Left ventricle myocardium inferior (tissue), 1 donor: ENCODE data around the gene SEC63. TPM values are rescaled to one million over a fixed set of nuclear protein-coding genes. Genes with fewer than 3 reads are reported as not detected.
"Not testable (repeated sequence)": the region's sequence is repeated elsewhere in the genome, so short reads cannot be mapped to it uniquely, and the experiment has no call there.

ENCODE experiments used
- DNase-seq: peaks from one replicate; pipeline ENCODE4 v3.0.0-alpha.2; 2020
- H3K27ac ChIP-seq: fragments of 200-600 bp; replicated peaks from 2 replicates; pipeline ENCODE4 v1.8.0; 2021
- H3K27me3 ChIP-seq: fragments of 200-600 bp; 2 replicates; pipeline ENCODE4 v1.8.0; 2021; ENCODE audit warnings: low read depth
- H3K36me3 ChIP-seq: fragments of 200-600 bp; 2 replicates; pipeline ENCODE4 v1.8.0; 2021
- H3K4me1 ChIP-seq: fragments of 200-600 bp; 2 replicates; pipeline ENCODE4 v1.8.0; 2021
- H3K4me3 ChIP-seq: fragments of 200-600 bp; 2 replicates; pipeline ENCODE4 v1.8.0; 2021; ENCODE audit warnings: mild to moderate bottlenecking, moderate library complexity
- H3K9me3 ChIP-seq: fragments of 200-600 bp; replicated peaks from 2 replicates; pipeline ENCODE4 v1.8.0; 2021
- intact Hi-C: fragments of 100-400 bp; cut with micrococcal nuclease; formaldehyde crosslinking; loops from one replicate; pipeline ENCODE4 v1.11.0; 2022
- total RNA-seq: library from RNA; stranded (reverse); fragmentation: NEBNext Ultra II Directional; extraction: Animal tissue kit (Norgen Biotek cat#: 25700); gene quantifications from one replicate; pipeline ENCODE4 v1.2.1, GENCODE V29; 2021
- TF ChIP-seq, protein P1 (sequence below): fragments of 200-600 bp; IDR thresholded peaks from 2 replicates; pipeline ENCODE4 v1.8.0; 2021; ENCODE audit warnings: antibody characterized with exemption, mild to moderate bottlenecking, borderline replicate concordance
- donor health status: DM: no; HTN: yes; CAD: no; lungs with severe emphysema.

SEC63 gene
- total RNA-seq, 1 donor from 2014 or later, result 55.0 TPM

DNA sequence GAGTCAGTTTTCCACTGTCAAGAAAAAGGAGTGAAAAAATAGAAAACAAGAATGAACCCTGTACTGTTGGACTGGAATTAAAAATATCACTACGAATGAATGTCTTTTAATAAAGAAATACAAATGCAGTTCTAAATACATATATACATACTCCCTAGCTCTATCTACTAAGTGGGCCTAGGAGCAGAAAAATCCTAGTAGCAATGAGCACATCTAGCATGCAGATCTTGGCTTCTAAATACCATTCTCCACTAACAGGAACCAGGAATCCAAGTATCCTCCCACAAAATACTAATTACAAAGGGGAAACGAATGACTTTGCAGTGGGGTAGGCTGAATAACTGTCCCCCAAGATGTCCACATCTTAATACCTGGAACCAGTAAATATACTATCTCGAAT lies 25.4 kb downstream of the SEC63 start:
- intact Hi-C loops, result no loop called here
- Histone ChIP-seq H3K27me3 (no peaks in the 10 kb centered on the region), H3K36me3 (peaks cover 7% of the 10 kb centered on the region), H3K4me1 (peaks cover 11% of the 10 kb centered on the region), H3K9me3 (peaks cover 19% of the 10 kb centered on the region), H3K27ac (no peak overlapping the region), H3K4me3 (no peak overlapping the region)
- TF ChIP-seq, protein P1, sequence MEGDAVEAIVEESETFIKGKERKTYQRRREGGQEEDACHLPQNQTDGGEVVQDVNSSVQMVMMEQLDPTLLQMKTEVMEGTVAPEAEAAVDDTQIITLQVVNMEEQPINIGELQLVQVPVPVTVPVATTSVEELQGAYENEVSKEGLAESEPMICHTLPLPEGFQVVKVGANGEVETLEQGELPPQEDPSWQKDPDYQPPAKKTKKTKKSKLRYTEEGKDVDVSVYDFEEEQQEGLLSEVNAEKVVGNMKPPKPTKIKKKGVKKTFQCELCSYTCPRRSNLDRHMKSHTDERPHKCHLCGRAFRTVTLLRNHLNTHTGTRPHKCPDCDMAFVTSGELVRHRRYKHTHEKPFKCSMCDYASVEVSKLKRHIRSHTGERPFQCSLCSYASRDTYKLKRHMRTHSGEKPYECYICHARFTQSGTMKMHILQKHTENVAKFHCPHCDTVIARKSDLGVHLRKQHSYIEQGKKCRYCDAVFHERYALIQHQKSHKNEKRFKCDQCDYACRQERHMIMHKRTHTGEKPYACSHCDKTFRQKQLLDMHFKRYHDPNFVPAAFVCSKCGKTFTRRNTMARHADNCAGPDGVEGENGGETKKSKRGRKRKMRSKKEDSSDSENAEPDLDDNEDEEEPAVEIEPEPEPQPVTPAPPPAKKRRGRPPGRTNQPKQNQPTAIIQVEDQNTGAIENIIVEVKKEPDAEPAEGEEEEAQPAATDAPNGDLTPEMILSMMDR, result no peak
- no peak for DNase-seq

DNA sequence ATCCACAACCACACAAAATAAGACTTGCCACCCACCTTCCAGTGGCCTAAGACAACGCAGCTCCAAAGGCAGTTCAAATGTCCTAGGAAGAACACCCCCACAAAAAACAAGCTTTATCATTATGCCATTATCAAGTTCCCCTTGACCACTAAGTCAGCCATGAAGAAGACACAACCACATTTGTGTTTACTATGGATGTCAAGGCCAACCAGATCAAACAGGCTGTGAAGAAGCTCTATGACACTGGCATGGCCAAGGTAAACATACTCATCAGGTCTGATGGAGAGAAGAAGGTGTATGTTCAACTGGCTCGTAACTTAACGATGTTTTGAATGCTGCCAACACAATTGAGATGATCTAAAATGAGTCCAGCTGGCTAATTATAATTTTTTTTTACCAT lies 26.1 kb downstream of the SEC63 start:
- Histone ChIP-seq H3K27me3 (no peaks in the 10 kb centered on the region), H3K36me3 (peaks cover 7% of the 10 kb centered on the region), H3K4me3 (no peak overlapping the region), H3K27ac (no peak overlapping the region), H3K9me3 (peaks cover 19% of the 10 kb centered on the region), H3K4me1 (peaks cover 11% of the 10 kb centered on the region)
- DNase-seq, result no peak
- TF ChIP-seq, protein P1, result no peak
- intact Hi-C loops, result no loop called here

DNA sequence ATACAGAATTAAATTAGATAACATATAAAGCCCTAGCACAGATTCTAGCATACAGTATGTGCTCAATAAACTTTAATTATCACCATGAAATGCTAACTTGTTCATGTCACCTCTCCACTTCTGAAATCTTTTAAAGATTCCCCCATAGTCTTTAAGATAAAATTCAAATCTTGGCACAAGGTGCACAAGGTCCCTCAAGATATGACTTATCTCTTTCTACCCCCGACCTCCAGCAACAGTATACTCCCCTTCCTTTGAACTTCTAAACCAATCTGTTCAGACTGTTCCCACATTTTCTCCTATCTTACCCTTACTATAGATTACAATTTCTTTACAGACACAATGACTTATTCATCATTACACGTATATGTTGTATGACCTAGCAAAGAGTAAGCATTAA lies 29.0 kb downstream of the SEC63 start:
- Histone ChIP-seq H3K4me3 (no peak overlapping the region), H3K27me3 (no peaks in the 10 kb centered on the region), H3K4me1 (no peaks in the 10 kb centered on the region), H3K9me3 (peaks cover 19% of the 10 kb centered on the region), H3K27ac (no peak overlapping the region), H3K36me3 (peaks cover 7% of the 10 kb centered on the region)
- TF ChIP-seq, protein P1, result no peak
- no peak for DNase-seq
- intact Hi-C loops, result no loop called here

DNA sequence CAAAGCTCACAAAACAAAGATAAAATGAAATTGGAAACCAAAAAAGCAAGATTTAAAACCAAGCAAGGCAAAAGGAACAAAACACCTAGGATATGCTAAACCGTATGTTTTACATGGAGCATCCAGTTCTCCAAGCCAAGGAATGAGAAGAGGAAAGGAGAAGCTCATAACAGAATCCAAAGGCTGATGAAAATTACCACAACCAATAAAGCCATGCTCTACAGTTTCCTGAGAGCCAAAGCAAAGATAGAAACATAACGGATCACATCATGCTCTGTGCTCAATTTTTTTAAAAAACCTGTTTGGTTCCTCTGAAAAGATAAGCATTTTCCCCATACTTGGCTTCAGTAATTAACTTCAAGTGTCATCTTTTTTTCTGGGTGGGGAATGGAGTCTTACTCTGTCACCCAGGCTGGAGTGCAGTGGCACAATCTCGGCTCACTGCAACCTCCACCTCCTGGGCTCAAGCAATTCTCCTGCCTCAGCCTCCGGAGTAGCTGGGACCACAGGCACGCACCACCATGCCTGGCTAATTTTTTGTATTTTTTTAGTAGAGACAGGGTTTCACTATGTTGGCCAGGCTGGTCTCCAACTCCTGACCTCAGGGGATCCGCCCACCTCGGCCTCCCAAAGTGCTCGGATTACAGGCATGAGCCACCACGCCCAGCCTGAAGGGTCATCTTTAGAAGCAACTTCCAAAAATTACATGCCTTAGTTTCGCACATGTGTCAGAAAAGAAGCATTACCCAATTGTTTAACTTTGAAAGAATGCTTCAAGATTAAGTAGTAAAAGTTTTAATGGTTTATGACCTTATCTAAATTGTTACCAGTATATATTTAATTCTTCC lies 31.1 kb downstream of the SEC63 start:
- H3K4me3 ChIP-seq, H3K9me3 ChIP-seq, intact Hi-C loops, H3K27me3 ChIP-seq, H3K27ac ChIP-seq, H3K4me1 ChIP-seq: not testable (repeated sequence)
- H3K36me3 ChIP-seq, result peaks cover 18% of the 10 kb centered on the region
- DNase-seq, result peak; percentile 19

DNA sequence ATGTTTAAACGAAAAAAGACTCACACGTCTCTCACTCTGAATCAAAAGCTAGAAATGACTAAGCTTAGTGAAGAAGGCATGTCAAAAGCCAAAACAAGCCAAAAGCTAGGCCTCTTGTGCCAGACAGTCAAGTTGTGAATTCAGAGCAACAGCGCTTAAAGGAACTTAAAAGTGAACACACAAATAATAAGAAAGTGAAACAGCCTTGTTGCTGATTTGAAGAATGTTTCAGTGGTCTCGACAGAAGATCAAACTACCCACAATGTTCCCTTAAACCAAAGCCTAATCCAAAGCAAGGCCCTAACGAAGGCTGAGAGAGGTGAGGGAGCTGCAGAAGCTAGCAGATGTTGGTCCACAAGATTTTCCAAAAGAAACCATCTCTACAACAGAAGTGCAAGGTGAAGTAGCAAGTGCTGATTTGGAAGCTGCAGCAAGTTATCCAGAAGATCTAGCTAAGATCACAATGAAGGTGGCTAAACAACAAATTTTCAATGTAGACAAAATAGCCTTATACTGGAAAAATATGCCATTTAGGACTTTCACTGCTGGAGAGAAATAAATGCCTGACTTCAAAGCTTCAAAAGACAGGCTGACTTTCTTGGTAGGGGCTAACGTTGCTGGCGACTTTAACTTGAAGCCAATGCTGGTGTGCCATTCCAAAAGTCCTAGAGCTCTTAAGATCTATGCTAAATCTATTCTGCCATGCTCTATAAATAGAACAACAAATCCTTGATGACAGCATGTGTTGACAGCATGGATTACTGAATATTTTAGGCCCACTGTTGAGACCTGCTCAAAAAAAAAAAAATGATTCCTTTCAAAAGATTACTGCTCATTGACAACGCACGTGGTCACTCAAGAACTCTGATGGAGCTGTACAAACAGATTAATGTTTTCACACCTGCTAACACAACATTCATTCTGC lies 40.3 kb downstream of the SEC63 start:
- Histone ChIP-seq H3K27ac (no peak overlapping the region), H3K27me3 (no peaks in the 10 kb centered on the region), H3K4me1 (no peaks in the 10 kb centered on the region), H3K9me3 (peaks cover 18% of the 10 kb centered on the region), H3K4me3 (no peak overlapping the region), H3K36me3 (peaks cover 65% of the 10 kb centered on the region)
- no peak for DNase-seq
- intact Hi-C loops, result no loop called here
- TF ChIP-seq, protein P1, result no peak

DNA sequence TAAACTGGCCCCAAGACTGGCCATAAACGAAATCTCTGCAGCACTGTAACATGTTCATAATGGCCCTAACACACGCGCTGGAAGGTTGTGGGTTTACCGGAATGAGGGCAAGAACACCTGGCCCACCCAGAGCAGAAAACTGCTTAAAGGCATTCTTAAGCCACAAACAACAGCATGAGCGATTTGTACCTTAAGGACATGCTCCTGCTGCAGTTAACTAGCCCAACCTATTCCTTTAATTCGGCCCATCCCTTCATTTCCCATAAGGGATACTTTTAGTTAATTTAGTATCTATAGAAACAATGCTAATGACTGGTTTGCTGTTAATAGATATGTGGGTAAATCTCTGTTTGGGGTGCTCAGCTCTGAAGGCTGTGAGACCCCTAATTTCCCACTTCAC lies 41.0 kb downstream of the SEC63 start:
- Histone ChIP-seq H3K9me3 (peaks cover 18% of the 10 kb centered on the region), H3K36me3 (peaks cover 66% of the 10 kb centered on the region)
- H3K4me3 ChIP-seq, H3K4me1 ChIP-seq, DNase-seq, H3K27me3 ChIP-seq, H3K27ac ChIP-seq, intact Hi-C loops: not testable (repeated sequence)
